ENCODE measurements around the gene ABL1.
"Not testable (repeated sequence)": the region's sequence is repeated elsewhere in the genome, so short reads cannot be mapped to it uniquely, and the experiment has no call there.

ABL1 gene

GRCh38 chr9:130794423-130794822 lies 40.6 kb upstream of the ABL1 start:
- H2AK5ac ChIP-seq (ENCODE audit: low read length, severe bottlenecking); H3K27ac ChIP-seq (ENCODE audit: low read length, poor library complexity, severe bottlenecking); H3K4me2 ChIP-seq (ENCODE audit: low read length, poor library complexity, severe bottlenecking); H3K4me3 ChIP-seq (ENCODE audit: insufficient read depth in 1 of 2, low read depth in 1 of 2, low read length in 2 of 2); H2BK5ac ChIP-seq (ENCODE audit: low read depth, low read length, poor library complexity, severe bottlenecking); H3K27me3 ChIP-seq (ENCODE audit: control insufficient read depth in 1 of 2, insufficient read depth in 1 of 2, low read length in 2 of 2); H3K14ac ChIP-seq (ENCODE audit: low read length in 2 of 2); H3K23ac ChIP-seq (ENCODE audit: low read length in 2 of 2); H2AFZ ChIP-seq (ENCODE audit: low read depth, low read length); H3K9me3 ChIP-seq (ENCODE audit: control insufficient read depth, low read length); H3K4me1 ChIP-seq (ENCODE audit: control insufficient read depth, insufficient read depth, low read depth, low read length); H3K18ac ChIP-seq (ENCODE audit: low read depth in 1 of 2, low read length in 2 of 2); H3K36me3 ChIP-seq (ENCODE audit: control insufficient read depth in 1 of 2, insufficient read depth in 2 of 2, low read depth in 1 of 2, low read length in 2 of 2); H2BK12ac ChIP-seq (ENCODE audit: low read length in 2 of 2); H4K8ac ChIP-seq (ENCODE audit: low read length); H3K4ac ChIP-seq (ENCODE audit: low read depth in 1 of 2, low read length in 2 of 2); H2BK15ac ChIP-seq (ENCODE audit: low read depth, poor library complexity, severe bottlenecking); H4K91ac ChIP-seq (ENCODE audit: low read length); H2BK120ac ChIP-seq (ENCODE audit: low read depth, low read length): not testable (repeated sequence)
- peak overlapping the region; percentile 70 for H3K9ac ChIP-seq (ENCODE audit: low read length)
- peak; percentile 50 for DNase-seq
- 93% methylated on average over 2 of the region's 3 CpGs for WGBS
- H3K79me1 ChIP-seq (replicated peaks; ENCODE audit: low read length, poor library complexity, severe bottlenecking): peaks cover 33% of the 10 kb centered on the region

- peaks cover 34% of the 10 kb centered on the region for H3K79me1 ChIP-seq (replicated peaks; ENCODE audit: low read length, poor library complexity, severe bottlenecking)
- no peaks in the 10 kb centered on the region for H3K27me3 ChIP-seq (ENCODE audit: control insufficient read depth in 1 of 2, insufficient read depth in 1 of 2, low read length in 2 of 2)
- H2AK5ac ChIP-seq (ENCODE audit: low read length, severe bottlenecking): no peak overlapping the region
- no peak overlapping the region for H2BK12ac ChIP-seq (ENCODE audit: low read length in 2 of 2)
- H4K91ac ChIP-seq (ENCODE audit: low read length): no peak overlapping the region
- H4K8ac ChIP-seq (ENCODE audit: low read length): no peak overlapping the region
- H3K4ac ChIP-seq (ENCODE audit: low read depth in 1 of 2, low read length in 2 of 2): no peak overlapping the region
- no peak overlapping the region for H2BK5ac ChIP-seq (ENCODE audit: low read depth, low read length, poor library complexity, severe bottlenecking)
- WGBS: 87% methylated on average over 6 of the region's 6 CpGs
- peak overlapping the region in 1 of 2 experiments; percentile 0 for H3K4me3 ChIP-seq (ENCODE audit: insufficient read depth in 1 of 2, low read depth in 1 of 2, low read length in 2 of 2)
- H3K27ac ChIP-seq (ENCODE audit: low read length, poor library complexity, severe bottlenecking): no peak overlapping the region
- no peak overlapping the region for H2BK15ac ChIP-seq (ENCODE audit: low read depth, poor library complexity, severe bottlenecking)
- H3K9me3 ChIP-seq (ENCODE audit: control insufficient read depth, low read length): peaks cover 2% of the 10 kb centered on the region
- no peak overlapping the region for H3K14ac ChIP-seq (ENCODE audit: low read length in 2 of 2)
- no peak overlapping the region for H3K4me2 ChIP-seq (ENCODE audit: low read length, poor library complexity, severe bottlenecking)
- H3K9ac ChIP-seq (ENCODE audit: low read length): peak overlapping the region; percentile 70
- peaks cover 0 to 2% of the 10 kb centered on the region in 2 experiments for H3K36me3 ChIP-seq (ENCODE audit: control insufficient read depth in 1 of 2, insufficient read depth in 2 of 2, low read depth in 1 of 2, low read length in 2 of 2)
- H3K18ac ChIP-seq (ENCODE audit: low read depth in 1 of 2, low read length in 2 of 2): peak overlapping the region in 1 of 2 experiments; percentile 16
- H2BK120ac ChIP-seq (ENCODE audit: low read depth, low read length): no peak overlapping the region
- no peaks in the 10 kb centered on the region for H3K4me1 ChIP-seq (ENCODE audit: control insufficient read depth, insufficient read depth, low read depth, low read length)
- no peak overlapping the region for H3K23ac ChIP-seq (ENCODE audit: low read length in 2 of 2)
- DNase-seq: peak; percentile 38
- no peak overlapping the region for H2AFZ ChIP-seq (ENCODE audit: low read depth, low read length)
Measured at GRCh38 chr9:130794923-130795495, 40.0 kb upstream of the ABL1 start.

- H2AFZ ChIP-seq (ENCODE audit: low read depth, low read length); H3K4me2 ChIP-seq (ENCODE audit: low read length, poor library complexity, severe bottlenecking); H2AK5ac ChIP-seq (ENCODE audit: low read length, severe bottlenecking); H4K8ac ChIP-seq (ENCODE audit: low read length); H3K14ac ChIP-seq (ENCODE audit: low read length in 2 of 2); H2BK12ac ChIP-seq (ENCODE audit: low read length in 2 of 2); H4K91ac ChIP-seq (ENCODE audit: low read length); H3K4me1 ChIP-seq (ENCODE audit: control insufficient read depth, insufficient read depth, low read depth, low read length); H3K36me3 ChIP-seq (ENCODE audit: control insufficient read depth in 1 of 2, insufficient read depth in 2 of 2, low read depth in 1 of 2, low read length in 2 of 2); H3K27me3 ChIP-seq (ENCODE audit: control insufficient read depth in 1 of 2, insufficient read depth in 1 of 2, low read length in 2 of 2); H3K23ac ChIP-seq (ENCODE audit: low read length in 2 of 2); H3K9me3 ChIP-seq (ENCODE audit: control insufficient read depth, low read length); DNase-seq; H3K9ac ChIP-seq (ENCODE audit: low read length); H3K4me3 ChIP-seq (ENCODE audit: insufficient read depth in 1 of 2, low read depth in 1 of 2, low read length in 2 of 2); H3K4ac ChIP-seq (ENCODE audit: low read depth in 1 of 2, low read length in 2 of 2); H2BK15ac ChIP-seq (ENCODE audit: low read depth, poor library complexity, severe bottlenecking); H3K18ac ChIP-seq (ENCODE audit: low read depth in 1 of 2, low read length in 2 of 2); H3K27ac ChIP-seq (ENCODE audit: low read length, poor library complexity, severe bottlenecking); H2BK120ac ChIP-seq (ENCODE audit: low read depth, low read length); H2BK5ac ChIP-seq (ENCODE audit: low read depth, low read length, poor library complexity, severe bottlenecking): not testable (repeated sequence)
- 86% methylated on average over 11 of the region's 11 CpGs for WGBS
- H3K79me1 ChIP-seq (replicated peaks; ENCODE audit: low read length, poor library complexity, severe bottlenecking): peaks cover 26% of the 10 kb centered on the region
Measured at GRCh38 chr9:130803116-130803515, 31.9 kb upstream of the ABL1 start.

DNA sequence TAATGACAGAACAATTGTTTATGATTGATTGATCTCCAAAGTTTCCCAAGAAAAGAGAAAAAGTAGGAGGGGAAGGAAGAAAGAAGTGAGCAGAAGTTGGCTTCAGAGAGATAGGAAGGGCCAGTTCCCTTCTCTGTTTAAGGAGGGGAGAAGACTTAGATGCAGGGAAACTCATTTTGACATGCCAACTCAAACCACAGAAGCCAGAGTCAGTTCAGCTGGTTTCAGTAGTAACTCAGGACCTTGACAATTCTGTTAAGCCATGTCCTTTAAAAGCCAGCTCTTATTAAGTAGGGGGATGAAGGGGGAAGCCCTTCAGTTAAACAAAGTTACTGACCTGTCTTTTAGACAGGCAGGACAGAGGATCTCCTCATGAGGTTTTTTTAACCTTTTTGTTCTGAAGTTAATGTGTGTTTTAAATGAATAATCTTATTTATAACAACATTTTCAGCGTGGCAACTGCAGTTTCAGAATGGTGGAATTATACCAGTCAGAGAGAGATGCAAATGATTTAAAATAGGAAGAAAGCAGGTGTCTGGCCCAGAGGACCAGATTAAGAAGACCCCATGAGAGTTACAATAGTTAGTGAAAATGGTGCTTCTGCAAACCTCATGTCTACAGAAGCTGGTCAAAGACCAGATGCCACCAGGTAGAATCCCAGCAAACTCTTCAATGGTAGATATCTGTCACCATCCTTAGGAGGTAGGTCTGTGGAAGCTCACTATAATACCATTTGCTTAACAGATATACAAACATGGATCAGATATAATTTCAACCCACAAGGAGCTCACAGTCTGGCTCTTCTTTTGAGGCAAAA lies 29.3 kb upstream of the ABL1 start:
- no peaks in the 10 kb centered on the region for H3K27me3 ChIP-seq (ENCODE audit: control insufficient read depth in 1 of 2, insufficient read depth in 1 of 2, low read length in 2 of 2)
- H4K91ac ChIP-seq (ENCODE audit: low read length): no peak overlapping the region
- no peaks in the 10 kb centered on the region for H3K36me3 ChIP-seq (ENCODE audit: control insufficient read depth in 1 of 2, insufficient read depth in 2 of 2, low read depth in 1 of 2, low read length in 2 of 2)
- H3K23ac ChIP-seq (ENCODE audit: low read length in 2 of 2): no peak overlapping the region
- H2BK120ac ChIP-seq (ENCODE audit: low read depth, low read length): no peak overlapping the region
- H3K27ac ChIP-seq (ENCODE audit: low read length, poor library complexity, severe bottlenecking): peak overlapping the region; percentile 6
- no peak overlapping the region for H3K14ac ChIP-seq (ENCODE audit: low read length in 2 of 2)
- H4K8ac ChIP-seq (ENCODE audit: low read length): no peak overlapping the region
- peaks cover 4% of the 10 kb centered on the region for H3K9me3 ChIP-seq (ENCODE audit: control insufficient read depth, low read length)
- WGBS: 89% methylated on average over 1 of the region's 1 CpG
- no peak overlapping the region for H2BK5ac ChIP-seq (ENCODE audit: low read depth, low read length, poor library complexity, severe bottlenecking)
- no peaks in the 10 kb centered on the region for H3K4me1 ChIP-seq (ENCODE audit: control insufficient read depth, insufficient read depth, low read depth, low read length)
- no peak overlapping the region for H3K4me2 ChIP-seq (ENCODE audit: low read length, poor library complexity, severe bottlenecking)
- DNase-seq: peak; percentile 33
- H2AFZ ChIP-seq (ENCODE audit: low read depth, low read length): no peak overlapping the region
- H2BK12ac ChIP-seq (ENCODE audit: low read length in 2 of 2): no peak overlapping the region
- H3K79me1 ChIP-seq (replicated peaks; ENCODE audit: low read length, poor library complexity, severe bottlenecking): peaks cover 20% of the 10 kb centered on the region
- H3K18ac ChIP-seq (ENCODE audit: low read depth in 1 of 2, low read length in 2 of 2): no peak overlapping the region
- H3K4me3 ChIP-seq (ENCODE audit: insufficient read depth in 1 of 2, low read depth in 1 of 2, low read length in 2 of 2): no peak overlapping the region
- peak overlapping the region; percentile 30 for H3K9ac ChIP-seq (ENCODE audit: low read length)
- no peak overlapping the region for H2AK5ac ChIP-seq (ENCODE audit: low read length, severe bottlenecking)
- H3K4ac ChIP-seq (ENCODE audit: low read depth in 1 of 2, low read length in 2 of 2): no peak overlapping the region
- H2BK15ac ChIP-seq (ENCODE audit: low read depth, poor library complexity, severe bottlenecking): no peak overlapping the region

Data from mesenchymal stem cell (in vitro differentiated cells and primary cell).